HG03066 (cell line): ENCODE data around the gene FUCA2.
"Not testable (repeated sequence)": the region's sequence is repeated elsewhere in the genome, so short reads cannot be mapped to it uniquely, and the experiment has no call there.

Source experiments
- ATAC-seq: cut with Tn5 transposase; IDR thresholded peaks from one replicate; pipeline ENCODE4 v1.9.1; 2021; ENCODE audit warnings: low read depth; ENCODE audit not compliant: unreplicated experiment

Gene FUCA2

GRCh38 chr6:143505111-143505510 is 6.4 kb downstream of the FUCA2 start:
- ATAC-seq, result no peak

DNA sequence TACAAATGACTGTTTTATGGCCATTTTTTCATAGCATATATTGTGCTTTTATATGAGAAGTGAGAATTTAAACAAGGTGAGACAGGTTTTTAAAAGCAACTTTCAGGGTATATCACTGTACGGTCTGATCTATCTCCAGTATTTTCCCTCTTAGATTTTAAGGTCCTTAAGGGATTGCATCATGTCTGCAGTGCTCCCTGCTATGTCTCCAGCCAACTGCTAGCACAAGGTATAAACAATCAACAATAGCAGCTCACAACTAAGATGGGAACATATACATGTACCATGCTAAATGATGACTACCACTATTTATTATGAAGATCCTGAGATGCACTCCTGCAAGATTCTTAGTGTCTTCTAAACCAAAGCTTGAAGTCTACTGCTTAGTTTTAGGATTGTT is 7.2 kb downstream of the FUCA2 start:
- no peak for ATAC-seq

DNA sequence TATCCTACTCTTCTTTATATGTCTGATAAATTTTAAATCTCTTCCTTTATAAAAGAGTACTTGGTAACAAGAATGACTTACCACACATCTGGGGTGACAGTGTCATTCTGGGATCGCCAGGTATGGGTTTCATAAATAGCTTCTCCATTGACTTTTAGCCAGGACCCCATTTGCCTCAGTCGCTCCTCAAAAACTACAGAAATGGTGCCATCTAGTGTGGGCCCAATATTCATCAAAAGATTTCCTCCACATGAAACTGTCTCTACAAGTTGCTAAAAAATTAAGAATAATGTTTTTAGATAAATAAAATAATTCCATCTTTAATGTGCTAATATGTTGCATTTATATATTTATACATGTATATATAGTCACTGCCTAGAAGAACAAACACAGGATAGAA is 9.7 kb downstream of the FUCA2 start:
- ATAC-seq, result no peak

GRCh38 chr6:143498428-143498827 is 13.1 kb downstream of the FUCA2 start:
- no peak for ATAC-seq

- ATAC-seq, result no peak
These were observed 14.5 kb downstream of the FUCA2 start for GRCh38 chr6:143496974-143497373.

DNA sequence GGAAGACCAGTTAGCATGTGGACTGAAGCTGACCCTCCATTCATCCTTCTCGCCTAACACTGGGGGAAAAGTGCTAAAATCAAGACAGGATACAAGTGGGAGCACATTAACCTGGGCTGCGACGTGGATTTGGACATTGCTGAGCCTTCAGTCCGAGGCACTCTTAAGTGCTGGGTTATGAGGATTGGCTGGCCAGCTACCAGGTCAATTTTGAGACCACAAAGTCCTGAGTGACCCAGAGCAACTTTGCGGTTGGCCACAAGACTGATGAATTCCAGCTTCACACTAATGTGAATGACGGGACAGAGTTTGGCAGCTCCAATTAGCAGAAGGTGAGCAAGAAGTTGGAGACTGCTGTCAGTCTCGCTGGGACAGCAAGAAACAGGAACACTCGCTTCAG is 20.7 kb downstream of the FUCA2 start:
- no peak for ATAC-seq

DNA sequence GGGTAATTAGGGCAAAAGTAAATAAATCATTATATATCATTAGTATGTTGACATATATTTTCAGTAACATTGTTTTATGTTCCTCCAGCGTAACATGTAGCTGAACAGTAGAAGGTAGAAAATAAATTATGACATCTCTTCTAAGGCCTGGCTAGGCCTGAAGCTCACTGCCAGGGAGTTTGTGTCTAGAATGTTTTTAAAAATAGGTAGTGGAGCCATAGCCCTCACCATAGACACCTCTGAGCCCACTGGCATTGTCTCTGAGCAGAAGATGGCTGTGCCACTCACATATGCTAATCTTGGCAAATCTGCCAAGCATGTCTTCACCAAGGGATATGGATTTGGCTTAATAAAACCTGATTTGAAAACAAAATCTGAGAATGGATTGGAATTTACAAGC is 21.3 kb downstream of the FUCA2 start:
- ATAC-seq, result no peak

DNA sequence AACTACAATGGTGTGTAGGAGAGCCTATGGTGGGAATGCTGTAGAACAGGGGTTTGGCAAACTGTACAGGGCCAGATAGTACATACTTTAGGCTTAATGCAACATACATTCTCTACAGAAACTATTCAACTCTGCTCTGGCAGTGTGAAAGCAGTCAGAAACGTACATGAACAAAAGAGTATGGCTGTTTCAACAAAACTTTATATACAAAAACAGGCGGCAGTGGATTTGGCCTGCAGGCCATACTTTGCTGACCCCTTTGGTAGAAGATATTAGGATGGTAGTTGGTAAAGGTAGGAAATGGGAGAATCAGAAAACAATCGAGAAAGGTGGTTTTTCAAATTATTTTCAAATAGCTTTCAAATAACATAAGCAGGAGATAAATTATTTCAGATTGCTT is 24.8 kb downstream of the FUCA2 start:
- no peak for ATAC-seq

GRCh38 chr6:143485967-143486366 is 25.6 kb downstream of the FUCA2 start:
- ATAC-seq, result no peak

DNA sequence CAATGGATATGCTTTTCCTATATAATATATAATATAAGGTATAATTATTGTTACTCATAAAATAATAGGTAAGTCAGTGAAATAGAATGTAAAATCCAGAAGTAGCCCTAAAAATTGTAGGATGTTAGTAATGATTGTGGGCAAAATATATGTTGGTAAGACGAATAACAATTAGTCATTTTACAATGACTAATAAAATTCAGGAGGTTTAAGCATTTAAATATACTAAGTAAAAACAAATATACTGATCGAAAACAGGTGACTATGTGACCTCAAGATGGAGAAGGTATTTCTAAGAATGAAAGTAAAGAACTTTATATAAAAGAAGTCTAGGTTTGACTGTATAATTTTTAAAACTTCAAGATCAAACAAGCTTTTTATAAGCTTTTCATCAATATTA is 28.9 kb downstream of the FUCA2 start:
- ATAC-seq, result no peak

DNA sequence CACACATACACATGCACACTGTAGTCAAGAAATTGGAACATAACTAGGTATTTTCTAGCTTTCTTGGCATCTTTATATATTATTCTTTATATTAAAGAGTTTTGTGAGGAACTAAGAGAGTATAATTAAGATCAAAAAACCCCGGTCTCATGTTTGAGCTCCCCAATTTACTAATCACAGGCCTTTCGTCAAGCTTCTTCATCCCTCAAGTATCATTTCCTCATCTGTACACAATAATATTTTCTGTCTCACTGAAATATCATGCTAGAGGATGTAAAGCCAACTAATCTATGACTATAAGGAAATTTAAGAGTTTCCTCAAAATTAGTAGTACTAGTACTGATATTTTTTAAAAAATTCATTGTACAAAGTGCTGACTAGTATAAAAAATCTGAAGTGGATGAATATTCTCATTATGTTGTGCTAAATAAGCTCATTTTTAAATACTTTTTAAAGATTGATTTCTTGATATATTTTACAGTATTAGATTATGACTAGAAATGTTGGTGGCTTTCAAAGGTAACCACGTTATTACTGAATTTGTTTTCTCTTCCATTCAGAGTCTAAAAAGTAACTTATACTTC is 32.9 kb downstream of the FUCA2 start:
- ATAC-seq, result no peak

DNA sequence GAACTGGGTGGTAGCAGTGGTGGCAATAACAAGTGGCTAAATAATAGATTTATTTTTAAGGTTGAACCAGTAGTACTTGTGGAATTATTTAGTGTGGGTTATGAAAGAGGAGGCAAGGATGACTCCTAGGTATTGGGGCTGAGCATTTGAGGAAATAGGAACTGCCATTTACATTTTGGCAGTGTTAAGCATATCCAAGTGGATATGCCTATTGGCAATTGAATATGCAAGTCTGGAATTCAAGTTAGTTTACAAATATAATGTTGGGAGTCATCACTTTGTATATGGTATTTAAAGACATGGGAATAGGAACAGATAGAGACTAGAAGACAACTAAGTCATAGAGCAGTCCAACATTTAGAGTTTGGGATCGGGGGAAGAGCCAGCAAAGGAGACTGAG is 35.0 kb downstream of the FUCA2 start:
- ATAC-seq, result no peak

DNA sequence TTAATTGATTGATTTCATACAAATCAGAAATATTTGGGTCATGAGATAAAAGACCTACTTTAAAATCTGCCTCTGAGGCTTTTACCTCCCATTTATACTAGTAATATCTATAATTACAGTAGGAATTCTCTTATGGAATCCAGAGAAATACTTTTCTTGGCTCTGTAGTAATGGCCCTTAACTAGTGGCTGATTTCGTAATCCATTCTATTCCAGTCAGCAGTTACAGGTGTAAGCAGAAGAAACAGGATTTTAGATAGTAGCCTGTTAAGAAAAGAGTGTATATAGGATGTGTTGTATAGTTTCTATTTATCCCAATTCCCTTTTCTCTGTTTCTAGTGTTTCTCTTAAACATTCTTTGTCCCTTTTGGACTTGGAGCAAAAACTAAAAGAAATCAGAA is 39.7 kb downstream of the FUCA2 start:
- no peak for ATAC-seq

DNA sequence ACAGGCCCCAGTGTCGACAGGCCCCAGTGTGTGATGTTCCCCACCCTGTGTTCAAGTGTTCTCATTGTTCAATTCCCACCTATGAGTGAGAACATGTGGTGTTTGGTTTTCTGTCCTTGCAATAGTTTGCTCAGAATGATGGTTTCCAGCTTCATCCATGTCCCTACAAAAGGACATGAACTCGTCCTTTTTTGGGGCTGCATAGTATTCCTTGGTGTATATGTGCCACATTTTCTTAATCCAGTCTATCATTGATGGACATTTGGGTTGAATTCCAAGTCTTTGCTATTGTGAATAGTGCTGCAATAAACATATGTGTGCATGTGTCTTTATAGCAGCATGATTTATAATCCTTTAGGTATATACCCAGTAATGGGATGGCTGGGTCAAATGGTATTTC is 42.7 kb downstream of the FUCA2 start:
- ATAC-seq, result not testable (repeated sequence)

- no peak for ATAC-seq
These were observed 43.5 kb downstream of the FUCA2 start for GRCh38 chr6:143468026-143468425.

DNA sequence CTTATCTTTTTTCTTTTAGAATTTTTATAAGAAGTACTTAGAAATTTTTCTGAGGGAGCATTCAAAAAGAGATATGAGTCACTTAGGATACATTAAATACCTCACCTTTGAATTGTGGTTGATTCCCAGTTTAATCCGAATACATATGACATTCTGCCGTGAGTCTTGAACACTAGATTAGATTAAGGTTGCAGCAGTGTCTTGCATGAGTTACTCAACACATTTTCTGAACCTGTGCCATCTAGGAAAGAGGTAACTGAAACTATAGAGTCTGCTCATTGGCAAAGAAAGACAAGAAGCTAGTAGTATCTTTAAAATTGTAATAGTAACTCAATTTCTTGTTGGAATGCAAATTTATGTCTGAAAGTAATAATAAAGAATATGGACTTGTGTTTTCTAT is 46.0 kb downstream of the FUCA2 start:
- ATAC-seq, result no peak

DNA sequence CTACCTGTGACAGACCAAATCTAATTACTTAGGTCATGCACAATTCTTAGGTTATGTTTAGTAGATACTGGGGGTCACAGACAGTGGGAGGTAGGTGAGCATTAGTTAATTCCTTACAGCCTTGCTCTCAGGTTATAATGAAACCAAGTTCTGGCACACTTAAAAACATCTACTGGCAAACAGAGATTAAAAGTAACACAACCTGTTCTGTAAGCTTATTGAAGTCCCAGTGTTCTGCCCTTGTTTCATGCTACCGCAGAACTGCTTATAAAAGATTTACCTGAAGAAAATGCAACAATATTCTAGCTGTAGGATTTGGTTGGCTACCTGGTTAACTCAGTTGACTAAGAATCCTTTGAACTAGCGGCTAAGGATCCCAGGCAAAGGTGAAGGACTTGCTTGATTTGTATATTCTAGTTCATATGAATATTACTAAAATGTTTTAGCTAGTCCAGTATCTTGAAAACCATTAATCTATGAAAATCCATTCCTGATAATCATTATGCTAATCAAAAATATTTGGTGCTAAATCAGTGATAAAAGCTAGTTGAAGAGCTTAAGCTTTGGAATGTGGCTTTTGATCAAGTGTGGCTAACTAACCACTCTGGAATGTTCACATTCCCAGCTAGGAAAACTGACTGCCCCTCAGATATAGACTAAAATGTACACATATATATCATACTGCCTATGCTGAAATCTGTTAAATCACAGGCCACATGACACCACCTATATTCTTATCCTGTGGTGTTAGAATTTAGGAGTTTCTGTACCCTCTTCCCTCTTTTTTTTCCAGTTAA is 53.8 kb downstream of the FUCA2 start:
- ATAC-seq, result no peak

DNA sequence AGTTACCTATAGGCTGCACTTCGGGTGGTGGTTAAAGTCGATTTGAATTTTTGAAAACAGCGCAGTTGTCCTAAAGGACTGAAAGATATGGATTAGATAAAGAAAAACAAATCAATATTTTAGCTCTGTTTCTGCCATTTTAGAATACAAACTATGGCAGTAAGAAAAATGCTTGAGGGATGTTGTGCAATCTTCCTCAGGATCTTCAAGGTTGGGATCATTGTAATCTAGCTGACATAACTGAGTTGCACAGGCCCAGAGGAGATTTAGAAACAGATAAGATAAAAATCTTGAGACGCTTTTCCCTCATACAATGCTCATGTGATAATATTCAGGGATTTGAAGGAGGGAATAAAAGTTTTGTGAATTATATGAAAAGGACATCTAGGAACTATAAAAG is 60.0 kb downstream of the FUCA2 start:
- no peak for ATAC-seq

DNA sequence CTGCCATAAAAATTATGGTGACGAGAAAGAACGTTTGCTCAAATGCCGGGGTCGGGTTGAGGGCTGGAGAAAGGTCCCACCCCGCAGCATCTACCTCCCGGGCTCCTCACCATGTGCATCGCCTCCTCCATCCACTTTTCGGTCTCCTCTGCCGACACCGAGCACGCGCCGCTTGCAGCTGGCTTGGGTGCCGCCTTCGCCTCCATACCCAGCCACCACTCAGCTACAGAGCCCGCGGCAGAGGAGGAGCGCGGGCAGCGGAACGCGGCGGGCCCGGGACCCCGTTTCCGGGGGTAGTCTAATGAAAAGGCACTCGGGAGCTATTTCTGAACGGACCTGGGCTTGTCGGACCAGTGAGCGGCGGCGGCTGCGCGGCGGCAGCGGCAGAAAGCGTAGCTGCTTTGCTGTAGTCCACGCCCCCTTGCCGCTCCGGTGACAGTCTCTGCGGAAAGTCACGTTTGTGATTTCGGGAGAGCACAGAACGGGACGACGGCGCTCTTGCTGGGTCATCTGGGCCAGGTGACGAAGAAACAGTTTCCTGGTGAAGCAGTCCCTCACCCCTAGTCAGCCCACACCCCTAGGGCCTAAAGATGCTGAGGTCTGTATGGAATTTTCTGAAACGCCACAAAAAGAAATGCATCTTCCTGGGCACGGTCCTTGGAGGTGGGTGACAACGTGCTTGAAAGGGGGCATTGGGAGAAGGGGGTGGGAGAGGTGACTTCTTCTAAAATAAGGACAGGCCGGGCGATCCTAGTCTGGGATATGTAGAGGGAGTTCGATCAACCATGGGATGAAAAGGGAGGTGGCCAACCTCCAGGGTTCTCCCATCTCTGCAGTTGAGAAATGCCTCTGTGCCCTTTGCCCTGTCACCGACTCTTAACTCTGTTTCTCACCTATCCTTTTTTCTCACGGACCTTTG is 60.8 kb downstream of the FUCA2 start, which contains the start of the genes ADAT2 and PEX3:
Gene ADAT2 (minus strand): TSS at position 243 of the 919 bp plus-strand sequence. CDS start 37 bp downstream, at position 206.
Gene PEX3 (plus strand): TSS at position 353 of the 919 bp plus-strand sequence. CDS start 238 bp downstream, at position 591.
- peak; percentile 91 for ATAC-seq

- peak; percentile 11 for ATAC-seq
These were observed 61.6 kb downstream of the FUCA2 start for GRCh38 chr6:143449714-143450452.
